HG02870 (cell line): ENCODE data around the gene CYP4F3.
"Not testable (repeated sequence)": the region's sequence is repeated elsewhere in the genome, so short reads cannot be mapped to it uniquely, and the experiment has no call there.

Experiments
- ATAC-seq: cut with Tn5 transposase; IDR thresholded peaks from one replicate; pipeline ENCODE4 v1.9.1; 2021; ENCODE audit warnings: mild to moderate bottlenecking, moderate library complexity; ENCODE audit not compliant: unreplicated experiment

Gene CYP4F3

GRCh38 chr19:15629003-15629880 is 11.5 kb upstream of the CYP4F3 start:
- ATAC-seq: no peak

DNA sequence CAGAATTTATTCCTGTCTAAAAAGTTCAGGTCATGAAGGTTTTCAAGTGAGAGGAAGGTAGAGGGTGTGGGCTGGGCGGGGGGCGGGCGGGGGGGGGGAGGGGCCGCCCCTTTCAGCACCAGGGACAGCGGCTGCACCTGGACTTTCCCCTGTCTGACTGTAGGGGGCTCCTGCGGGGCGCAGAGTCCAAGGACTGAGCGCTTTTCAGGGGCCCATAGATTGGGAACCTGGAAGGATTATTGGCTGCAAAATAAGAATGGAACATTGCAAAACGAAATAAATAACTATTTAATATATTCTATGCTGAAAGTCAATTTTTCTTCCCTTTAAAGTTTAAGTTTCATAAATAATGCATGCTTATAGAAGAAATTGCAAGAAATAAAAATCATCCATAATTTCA is 8.9 kb upstream of the CYP4F3 start:
- no peak for ATAC-seq

DNA sequence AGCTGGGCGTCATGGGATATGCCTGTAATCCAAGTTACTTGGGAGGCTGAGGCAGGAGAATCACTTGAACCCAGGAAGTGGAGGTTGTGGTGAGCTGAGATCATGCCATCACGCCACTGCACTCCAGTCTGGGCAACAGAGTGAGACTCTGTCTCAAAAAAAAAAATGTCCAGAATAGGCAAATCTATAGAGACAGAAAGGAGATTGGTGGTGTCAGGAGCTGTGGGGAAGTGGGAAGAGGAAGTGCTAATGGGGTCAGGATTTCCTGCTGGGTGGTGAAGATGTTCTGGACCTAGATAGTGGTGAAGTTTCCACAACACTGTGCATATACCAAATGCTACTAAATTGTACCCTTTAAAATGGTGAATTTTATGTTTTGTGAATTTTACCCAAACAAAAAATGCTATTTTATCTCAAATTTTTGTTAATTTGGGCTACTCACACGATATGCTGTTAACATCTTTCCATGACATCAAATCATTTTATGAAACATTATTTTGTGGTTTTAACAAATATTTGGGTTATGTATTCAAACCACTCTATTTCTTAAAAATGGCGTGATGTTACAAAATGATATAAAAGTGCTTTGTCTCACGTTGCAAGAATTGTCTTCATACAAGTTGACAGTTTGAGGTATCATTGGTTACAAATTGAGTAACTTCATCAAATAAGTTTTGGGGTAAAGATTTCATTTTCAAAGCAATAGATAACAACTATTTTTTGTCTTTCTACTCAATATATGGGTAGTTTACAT is 7.4 kb upstream of the CYP4F3 start:
- ATAC-seq: no peak

- ATAC-seq: no peak
Measured at GRCh38 chr19:15634105-15634504, 6.6 kb upstream of the CYP4F3 start.

DNA sequence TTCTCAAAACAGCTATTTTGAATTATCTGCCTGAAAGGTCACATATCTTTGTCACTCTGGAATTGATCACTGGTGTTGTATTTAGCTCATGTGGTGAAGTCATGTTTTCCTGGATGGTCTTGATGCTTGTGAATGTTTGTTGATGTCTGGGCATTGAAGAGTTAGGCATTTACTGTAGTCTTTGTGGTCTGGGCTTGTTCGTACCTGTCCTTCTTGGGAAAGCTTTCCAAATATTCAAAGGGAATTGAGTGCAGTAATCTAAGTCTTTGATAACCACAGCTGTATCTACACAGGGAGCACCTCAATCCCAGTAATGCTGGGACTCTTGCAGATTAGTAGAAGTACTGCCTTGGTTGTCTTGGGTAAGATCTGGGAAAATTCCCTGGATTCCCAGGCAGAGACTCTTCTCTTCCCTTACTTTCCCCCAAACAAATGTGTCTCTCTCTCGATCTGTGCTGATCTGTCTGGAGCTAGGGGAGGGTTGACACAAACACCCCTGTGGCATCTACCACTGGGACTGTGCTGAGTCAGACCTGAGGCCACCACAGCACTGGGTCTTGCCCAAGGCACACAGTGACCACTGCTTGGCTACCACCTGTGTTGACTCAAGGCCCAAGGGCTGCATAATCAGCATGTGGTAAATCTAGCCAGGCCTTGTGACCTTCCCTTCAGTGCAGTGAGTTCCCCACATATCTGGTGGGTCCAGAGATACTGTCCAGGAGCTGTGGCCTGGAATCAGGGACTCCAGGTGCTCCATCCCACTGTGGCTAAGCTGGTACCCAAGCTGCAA is 5.5 kb upstream of the CYP4F3 start:
- ATAC-seq: no peak

- ATAC-seq: no peak
Measured at GRCh38 chr19:15636026-15636425, 4.7 kb upstream of the CYP4F3 start.

DNA sequence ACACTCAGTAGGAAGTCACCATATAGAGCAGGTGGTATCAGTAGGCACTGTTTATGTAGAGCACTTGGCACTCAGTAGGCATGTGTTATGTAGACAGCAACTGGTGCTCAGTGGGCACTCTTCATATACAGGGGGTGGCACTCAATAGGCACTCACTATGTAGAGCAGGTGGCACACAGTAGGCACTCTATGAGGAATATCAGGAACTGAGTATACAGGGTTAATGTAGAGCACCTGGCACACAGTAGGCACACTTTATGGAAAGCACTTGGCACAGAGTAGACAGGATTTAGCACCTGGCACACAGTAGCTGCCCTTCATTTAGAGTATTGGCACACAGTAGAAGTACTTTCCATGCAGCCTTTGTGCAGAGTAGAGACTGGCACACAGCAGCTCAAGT is 1.1 kb upstream of the CYP4F3 start:
- no peak for ATAC-seq

DNA sequence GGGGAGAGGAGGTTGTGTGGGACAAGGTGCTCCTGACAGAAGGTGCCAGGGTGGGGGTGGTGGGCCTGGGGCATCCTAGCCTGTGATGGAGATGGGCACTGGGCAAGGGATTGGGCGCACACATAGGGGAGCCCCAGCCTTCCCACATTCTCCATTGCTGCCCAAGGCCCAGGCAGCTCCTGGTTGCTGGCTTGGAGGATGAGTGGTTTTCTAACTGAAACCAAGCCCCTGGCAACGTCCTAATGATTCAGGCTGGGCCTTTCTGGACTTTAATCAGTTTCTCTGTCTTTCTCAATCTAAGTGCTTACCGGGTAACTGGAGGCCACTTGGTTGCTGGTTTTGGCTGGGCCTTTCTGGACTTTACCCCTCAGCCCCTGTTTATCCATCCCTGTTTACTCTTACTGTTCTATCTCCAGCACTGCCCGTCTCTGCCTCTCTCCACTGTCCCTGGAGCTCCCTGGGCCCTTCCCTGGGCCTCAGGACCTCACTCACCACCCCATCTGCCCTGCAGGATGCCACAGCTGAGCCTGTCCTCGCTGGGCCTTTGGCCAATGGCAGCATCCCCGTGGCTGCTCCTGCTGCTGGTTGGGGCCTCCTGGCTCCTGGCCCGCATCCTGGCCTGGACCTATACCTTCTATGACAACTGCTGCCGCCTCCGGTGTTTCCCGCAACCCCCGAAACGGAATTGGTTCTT is 354 bp downstream of the CYP4F3 start:
- no peak for ATAC-seq

DNA sequence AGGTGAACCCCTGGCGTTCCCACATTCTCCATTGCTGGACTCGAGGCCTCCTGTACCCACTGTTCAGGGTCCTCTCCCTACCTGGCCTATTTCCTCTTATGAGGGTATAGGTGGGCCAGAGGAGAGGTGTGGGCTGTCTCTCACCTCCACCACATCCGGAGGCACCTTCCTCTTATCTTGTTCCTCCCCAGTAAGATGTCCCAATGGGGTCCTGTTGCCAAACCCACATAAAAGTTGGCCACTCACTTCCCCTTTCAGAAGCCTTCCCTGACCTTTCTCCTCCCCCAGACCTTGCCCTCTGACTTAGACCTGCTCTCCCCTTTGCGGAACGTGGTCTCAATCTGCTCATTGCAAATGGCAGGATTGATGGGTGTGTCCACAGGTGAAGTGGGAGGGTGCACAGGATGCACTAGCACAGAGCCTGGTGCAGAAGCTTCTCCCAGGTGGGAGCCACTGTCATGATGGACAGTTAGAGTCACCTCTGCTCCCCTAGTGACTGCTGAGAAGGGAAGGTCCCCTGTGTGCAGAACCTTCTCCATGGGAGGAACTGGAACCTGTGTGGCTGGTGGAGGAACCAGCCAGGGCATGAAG is 1.3 kb downstream of the CYP4F3 start:
- ATAC-seq: no peak

DNA sequence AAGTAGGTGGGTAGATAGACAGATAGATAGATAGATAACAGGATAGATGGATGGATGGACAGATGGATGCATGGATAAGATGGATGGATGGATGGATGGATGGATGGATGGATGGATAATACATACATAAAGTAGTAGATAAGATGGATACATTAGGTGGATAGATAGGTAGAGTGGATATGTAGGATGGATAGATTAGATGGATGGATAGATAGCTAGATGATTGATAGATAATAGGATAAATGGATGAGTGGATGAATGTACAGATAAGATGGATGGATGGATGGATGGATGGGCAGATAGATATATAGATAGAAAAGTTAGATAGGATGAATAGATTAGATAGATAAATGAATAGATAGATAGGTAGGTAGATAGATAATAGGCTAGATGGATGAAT is 2.1 kb downstream of the CYP4F3 start:
- ATAC-seq: no peak

- ATAC-seq: no peak
Measured at GRCh38 chr19:15643387-15643786, 2.7 kb downstream of the CYP4F3 start.

GRCh38 chr19:15644066-15644741 is 3.5 kb downstream of the CYP4F3 start:
- no peak for ATAC-seq

DNA sequence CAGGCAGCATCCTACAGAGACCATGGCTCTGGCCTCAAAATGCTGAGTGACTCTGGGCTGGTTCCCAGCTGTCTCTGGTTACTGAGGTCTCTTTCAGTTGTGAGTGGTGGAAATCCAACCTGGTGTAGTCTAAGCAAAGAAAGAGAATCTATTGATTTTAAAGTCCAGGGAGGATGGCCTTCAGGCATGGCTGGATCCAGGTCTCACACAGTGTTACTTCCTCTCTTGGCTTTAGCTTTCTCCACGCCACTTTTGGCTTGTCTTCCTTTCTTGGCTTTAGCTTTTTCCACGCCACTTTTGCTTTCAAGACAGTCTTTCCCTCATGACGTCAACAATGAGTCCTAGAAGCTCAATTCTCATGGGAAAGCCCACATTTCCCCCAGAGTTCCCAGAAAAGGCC is 4.1 kb downstream of the CYP4F3 start:
- ATAC-seq: no peak

GRCh38 chr19:15649526-15649925 is 8.8 kb downstream of the CYP4F3 start:
- ATAC-seq: no peak

- ATAC-seq: not testable (repeated sequence)
Measured at GRCh38 chr19:15650123-15650522, 9.4 kb downstream of the CYP4F3 start.

DNA sequence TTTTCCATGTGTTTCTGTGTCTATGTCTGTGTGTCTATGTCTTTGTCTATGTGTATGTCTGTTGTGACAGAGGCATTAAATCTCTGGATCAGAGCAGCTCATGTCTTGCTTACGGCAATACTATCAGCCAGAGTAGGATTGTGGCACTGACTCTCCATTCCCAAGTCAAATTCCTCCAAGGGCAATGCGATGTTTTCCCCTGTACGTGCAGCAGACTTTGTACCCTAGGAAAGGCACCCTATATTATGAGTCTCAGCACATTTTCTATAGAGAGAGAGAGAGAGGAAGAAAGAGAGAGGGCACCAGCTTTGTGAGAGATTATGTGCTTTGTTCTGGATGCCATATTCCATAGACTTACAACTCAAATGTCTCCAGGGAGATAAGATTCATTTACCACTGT is 11.1 kb downstream of the CYP4F3 start:
- ATAC-seq: no peak

- ATAC-seq: no peak
Measured at GRCh38 chr19:15652559-15653278, 12.0 kb downstream of the CYP4F3 start.

DNA sequence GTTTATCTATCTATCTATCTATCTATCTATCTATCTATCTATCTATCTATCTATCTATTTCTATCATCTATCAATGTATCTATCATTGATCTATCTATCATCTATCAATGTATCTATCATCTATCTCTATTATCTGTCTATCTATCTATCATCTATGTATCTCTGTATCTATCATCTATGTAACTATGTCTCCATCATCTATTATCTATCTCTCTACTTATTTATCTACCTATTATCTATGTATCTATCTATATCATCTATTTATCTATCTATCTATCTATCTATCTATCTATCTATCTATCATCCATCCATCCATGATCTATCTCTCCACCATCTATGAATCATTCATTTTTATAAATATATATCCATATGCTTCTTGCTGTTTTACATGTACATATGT is 15.8 kb downstream of the CYP4F3 start:
- ATAC-seq: no peak

GRCh38 chr19:15663247-15663646 is 22.6 kb downstream of the CYP4F3 start:
- ATAC-seq: no peak
